ENCODE measurements around the gene PDRG1. TPM values are rescaled to one million over a fixed set of nuclear protein-coding genes. Genes with fewer than 3 reads are reported as not detected.

PDRG1 gene
- total RNA-seq, 1 experiment from 2014 or later = 24.3 TPM

DNA sequence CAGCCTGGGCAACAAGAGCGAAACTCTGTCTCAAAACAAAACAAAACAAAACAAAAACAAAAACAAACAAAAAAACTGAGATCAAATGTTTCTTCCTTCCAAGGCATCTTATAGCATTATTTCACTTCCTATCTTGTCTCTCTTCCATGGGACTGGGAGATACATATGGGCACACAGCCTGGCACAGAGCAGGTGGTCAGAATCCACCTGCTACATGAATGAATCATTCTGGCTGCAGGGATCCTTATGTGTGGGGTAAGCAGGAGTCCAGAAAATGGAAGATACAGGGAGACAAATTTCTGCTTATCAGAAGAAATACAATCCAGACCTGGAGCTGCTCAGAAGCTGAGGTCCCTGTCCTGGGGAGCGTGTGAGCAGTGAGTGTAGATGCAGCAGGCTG lies 40.2 kb upstream of the PDRG1 start:
- Histone ChIP-seq H3K4me1 (ENCODE audit: insufficient read depth, low read length, poor library complexity, severe bottlenecking) (no peaks in the 10 kb centered on the region), H3K27ac (ENCODE audit: low read depth, low read length, poor library complexity, severe bottlenecking) (no peak overlapping the region), H3K36me3 (ENCODE audit: insufficient read depth, low read length, poor library complexity, severe bottlenecking) (no peaks in the 10 kb centered on the region), H3K9me3 (ENCODE audit: low read depth, low read length, poor library complexity, severe bottlenecking) (no peaks in the 10 kb centered on the region), H3K27me3 (replicated peaks; ENCODE audit: insufficient read depth, low read depth, low read length, poor library complexity) (peaks cover 34% of the 10 kb centered on the region), H3K4me3 (ENCODE audit: low read depth, low read length, poor library complexity, severe bottlenecking) (no peak overlapping the region)
- ChIA-PET CTCF (no interaction called here), POLR2A (ENCODE audit: low non-redundant PET) (no interaction called here)
- TF ChIP-seq EZH2 (IDR thresholded peaks at IDR 0.05; ENCODE audit: borderline replicate concordance, low read depth, low read length, poor library complexity, severe bottlenecking) = no peak
- TF ChIP-seq, protein P1, sequence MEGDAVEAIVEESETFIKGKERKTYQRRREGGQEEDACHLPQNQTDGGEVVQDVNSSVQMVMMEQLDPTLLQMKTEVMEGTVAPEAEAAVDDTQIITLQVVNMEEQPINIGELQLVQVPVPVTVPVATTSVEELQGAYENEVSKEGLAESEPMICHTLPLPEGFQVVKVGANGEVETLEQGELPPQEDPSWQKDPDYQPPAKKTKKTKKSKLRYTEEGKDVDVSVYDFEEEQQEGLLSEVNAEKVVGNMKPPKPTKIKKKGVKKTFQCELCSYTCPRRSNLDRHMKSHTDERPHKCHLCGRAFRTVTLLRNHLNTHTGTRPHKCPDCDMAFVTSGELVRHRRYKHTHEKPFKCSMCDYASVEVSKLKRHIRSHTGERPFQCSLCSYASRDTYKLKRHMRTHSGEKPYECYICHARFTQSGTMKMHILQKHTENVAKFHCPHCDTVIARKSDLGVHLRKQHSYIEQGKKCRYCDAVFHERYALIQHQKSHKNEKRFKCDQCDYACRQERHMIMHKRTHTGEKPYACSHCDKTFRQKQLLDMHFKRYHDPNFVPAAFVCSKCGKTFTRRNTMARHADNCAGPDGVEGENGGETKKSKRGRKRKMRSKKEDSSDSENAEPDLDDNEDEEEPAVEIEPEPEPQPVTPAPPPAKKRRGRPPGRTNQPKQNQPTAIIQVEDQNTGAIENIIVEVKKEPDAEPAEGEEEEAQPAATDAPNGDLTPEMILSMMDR (conservative IDR thresholded peaks at IDR 0.05; ENCODE audit: low read depth, low read length) = no peak
- BruUV-seq (replicated peaks) = no TSS peak
- DNase-seq (ENCODE audit: low spot score) = no peak
- intact Hi-C loops (cut with micrococcal nuclease; ENCODE audit: unreplicated experiment) = no loop called here

DNA sequence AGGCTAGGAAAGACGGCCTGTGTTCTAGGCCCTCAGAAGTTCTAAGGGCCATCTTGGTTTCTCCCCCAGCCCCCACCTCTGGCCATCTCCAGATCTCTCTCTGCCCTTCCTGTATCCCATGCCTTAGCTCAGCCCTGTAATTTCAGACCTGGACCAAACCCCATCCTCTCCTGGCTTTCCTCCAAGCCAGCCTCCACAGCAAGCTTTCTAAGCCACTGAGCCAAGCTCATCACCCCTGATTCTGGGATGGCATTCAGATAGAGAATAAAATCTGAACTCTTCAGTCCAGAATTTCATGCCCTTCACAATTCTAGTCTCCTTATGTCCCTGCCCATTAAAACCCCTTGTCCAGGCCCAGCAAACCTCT lies 39.5 kb upstream of the PDRG1 start:
- no peak for DNase-seq (ENCODE audit: low spot score)
- TF ChIP-seq, protein P1 (conservative IDR thresholded peaks at IDR 0.05; ENCODE audit: low read depth, low read length) = no peak
- TF ChIP-seq EZH2 (IDR thresholded peaks at IDR 0.05; ENCODE audit: borderline replicate concordance, low read depth, low read length, poor library complexity, severe bottlenecking) = no peak
- Histone ChIP-seq H3K4me1 (ENCODE audit: insufficient read depth, low read length, poor library complexity, severe bottlenecking) (no peaks in the 10 kb centered on the region), H3K27me3 (replicated peaks; ENCODE audit: insufficient read depth, low read depth, low read length, poor library complexity) (peaks cover 34% of the 10 kb centered on the region), H3K36me3 (ENCODE audit: insufficient read depth, low read length, poor library complexity, severe bottlenecking) (no peaks in the 10 kb centered on the region), H3K27ac (ENCODE audit: low read depth, low read length, poor library complexity, severe bottlenecking) (no peak overlapping the region), H3K9me3 (ENCODE audit: low read depth, low read length, poor library complexity, severe bottlenecking) (no peaks in the 10 kb centered on the region), H3K4me3 (ENCODE audit: low read depth, low read length, poor library complexity, severe bottlenecking) (no peak overlapping the region)
- BruUV-seq (replicated peaks) = no TSS peak
- ChIA-PET POLR2A (ENCODE audit: low non-redundant PET) (no interaction called here), CTCF (no interaction called here)
- intact Hi-C loops (cut with micrococcal nuclease; ENCODE audit: unreplicated experiment) = no loop called here

DNA sequence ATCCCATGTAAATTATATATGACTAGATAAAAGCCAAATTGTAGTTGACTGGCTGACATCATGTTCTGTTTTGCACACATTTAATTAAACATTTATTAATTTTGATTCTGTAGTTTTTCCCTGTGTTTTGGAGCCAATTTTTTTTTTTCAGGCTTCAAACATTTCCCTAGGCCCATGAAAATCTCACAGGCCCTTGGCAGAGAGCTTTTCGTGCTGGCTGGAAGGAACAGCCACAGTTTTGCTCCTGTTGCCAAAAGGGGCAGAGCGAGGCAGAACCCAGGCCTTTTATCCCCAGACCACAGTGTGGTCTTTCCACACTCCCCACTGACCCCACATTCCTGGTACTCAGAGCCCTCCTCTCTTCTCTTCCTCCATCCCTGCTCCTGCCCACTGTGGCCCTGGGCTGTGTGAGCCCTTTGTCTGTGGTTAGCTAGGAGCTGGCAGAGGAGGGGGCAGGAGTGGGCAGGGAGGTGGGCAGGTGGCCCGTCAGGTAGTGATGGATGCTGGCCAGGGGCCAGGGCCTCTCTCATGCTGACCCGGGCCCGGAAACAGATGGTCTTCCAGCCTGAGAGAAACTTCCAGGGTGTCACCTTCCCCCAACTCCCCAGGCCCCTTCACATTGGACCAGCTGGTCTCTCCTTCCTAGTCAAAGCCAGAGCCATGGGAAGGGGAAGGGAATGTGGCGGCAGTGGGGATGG lies 38.9 kb upstream of the PDRG1 start:
- TF ChIP-seq, protein P1 (conservative IDR thresholded peaks at IDR 0.05; ENCODE audit: low read depth, low read length) = no peak
- TF ChIP-seq EZH2 (IDR thresholded peaks at IDR 0.05; ENCODE audit: borderline replicate concordance, low read depth, low read length, poor library complexity, severe bottlenecking) = no peak
- H3K4me1 ChIP-seq (ENCODE audit: insufficient read depth, low read length, poor library complexity, severe bottlenecking) = no peaks in the 10 kb centered on the region
- no TSS peak for BruUV-seq (replicated peaks)
- no peak for DNase-seq (ENCODE audit: low spot score)
- intact Hi-C loops (cut with micrococcal nuclease; ENCODE audit: unreplicated experiment) = no loop called here
- no peak overlapping the region for H3K4me3 ChIP-seq (ENCODE audit: low read depth, low read length, poor library complexity, severe bottlenecking)
- H3K27ac ChIP-seq (ENCODE audit: low read depth, low read length, poor library complexity, severe bottlenecking) = no peak overlapping the region
- no peaks in the 10 kb centered on the region for H3K9me3 ChIP-seq (ENCODE audit: low read depth, low read length, poor library complexity, severe bottlenecking)
- POLR2A ChIA-PET (ENCODE audit: low non-redundant PET) = no interaction called here
- H3K36me3 ChIP-seq (ENCODE audit: insufficient read depth, low read length, poor library complexity, severe bottlenecking) = no peaks in the 10 kb centered on the region
- CTCF ChIA-PET = no interaction called here
- H3K27me3 ChIP-seq (replicated peaks; ENCODE audit: insufficient read depth, low read depth, low read length, poor library complexity) = peaks cover 33% of the 10 kb centered on the region

Measured in A673 (cell line).